ENCODE measurements around the gene PARD3B. TPM values are rescaled to one million over a fixed set of nuclear protein-coding genes. Genes with fewer than 3 reads are reported as not detected.

The PARD3B gene
- total RNA-seq, 1 experiment from 2014 or later = 3.9 TPM

- Histone ChIP-seq H3K9ac (ENCODE audit: low read length) (no peak overlapping the region), H3K27me3 (ENCODE audit: low read length) (no peaks in the 10 kb centered on the region), H3K9me3 (ENCODE audit: low read length) (no peaks in the 10 kb centered on the region), H3K4me1 (ENCODE audit: insufficient read depth, low read length) (no peaks in the 10 kb centered on the region), H3F3A (ENCODE audit: low read length, unreplicated experiment) (no peaks in the 10 kb centered on the region), H3K27ac (ENCODE audit: low read length) (no peak overlapping the region), H3K4me3 (ENCODE audit: low read length) (no peak overlapping the region), H3K9me2 (replicated peaks; ENCODE audit: low read length) (no peaks in the 10 kb centered on the region), H4K20me1 (ENCODE audit: low read length) (no peaks in the 10 kb centered on the region), H3K4me2 (ENCODE audit: low read length) (no peak overlapping the region), H3K79me2 (ENCODE audit: low read length) (no peaks in the 10 kb centered on the region), H3K36me3 (ENCODE audit: low read depth, low read length) (no peaks in the 10 kb centered on the region), H2AFZ (ENCODE audit: low read length) (no peak overlapping the region)
- no peak for ATAC-seq
- DNase-seq = no peak
- no TSS peak for BruUV-seq (replicated peaks)
- TF ChIP-seq EZH2 (IDR thresholded peaks at IDR 0.05; ENCODE audit: low read length, unreplicated experiment) (no peak), CTCF (conservative IDR thresholded peaks at IDR 0.05; ENCODE audit: low read depth, low read length) (no peak)
- intact Hi-C loops (cut with micrococcal nuclease) = no loop called here
- ChIA-PET POLR2A (ENCODE audit: unreplicated experiment) (no interaction called here), CTCF (no interaction called here)
Observed at GRCh38 chr2:205292665-205293295, 747.5 kb downstream of the PARD3B start.

- no peak overlapping the region for H3K27ac ChIP-seq (ENCODE audit: low read length)
- no peaks in the 10 kb centered on the region for H3K9me2 ChIP-seq (replicated peaks; ENCODE audit: low read length)
- no peaks in the 10 kb centered on the region for H3K79me2 ChIP-seq (ENCODE audit: low read length)
- TF ChIP-seq CTCF (conservative IDR thresholded peaks at IDR 0.05; ENCODE audit: low read depth, low read length) = no peak
- TF ChIP-seq EZH2 (IDR thresholded peaks at IDR 0.05; ENCODE audit: low read length, unreplicated experiment) = no peak
- TF ChIP-seq EZH2phosphoT487 (IDR thresholded peaks at IDR 0.05; ENCODE audit: borderline replicate concordance, low read length) = no peak
- no peaks in the 10 kb centered on the region for H3K36me3 ChIP-seq (ENCODE audit: low read depth, low read length)
- no peaks in the 10 kb centered on the region for H4K20me1 ChIP-seq (ENCODE audit: low read length)
- no peaks in the 10 kb centered on the region for H3F3A ChIP-seq (ENCODE audit: low read length, unreplicated experiment)
- no peak overlapping the region for H2AFZ ChIP-seq (ENCODE audit: low read length)
- H3K27me3 ChIP-seq (ENCODE audit: low read length) = no peaks in the 10 kb centered on the region
- no peak overlapping the region for H3K4me3 ChIP-seq (ENCODE audit: low read length)
- H3K9ac ChIP-seq (ENCODE audit: low read length) = no peak overlapping the region
- CTCF ChIA-PET = no interaction called here
- POLR2A ChIA-PET (ENCODE audit: unreplicated experiment) = no interaction called here
- no TSS peak for BruUV-seq (replicated peaks)
- ATAC-seq (no peak), DNase-seq (no peak)
- H3K4me1 ChIP-seq (ENCODE audit: insufficient read depth, low read length) = no peaks in the 10 kb centered on the region
- H3K9me3 ChIP-seq (ENCODE audit: low read length) = no peaks in the 10 kb centered on the region
- intact Hi-C loops (cut with micrococcal nuclease) = no loop called here
- H3K4me2 ChIP-seq (ENCODE audit: low read length) = no peak overlapping the region
Observed at GRCh38 chr2:205293559-205293958, 748.3 kb downstream of the PARD3B start.

- H3K4me2 ChIP-seq (ENCODE audit: low read length) = no peak overlapping the region
- H3K36me3 ChIP-seq (ENCODE audit: low read depth, low read length) = no peaks in the 10 kb centered on the region
- H3F3A ChIP-seq (ENCODE audit: low read length, unreplicated experiment) = no peaks in the 10 kb centered on the region
- BruUV-seq (replicated peaks) = no TSS peak
- no peaks in the 10 kb centered on the region for H3K9me3 ChIP-seq (ENCODE audit: low read length)
- POLR2A ChIA-PET (ENCODE audit: unreplicated experiment) = interaction anchor here (0.6 kb wide), 1 partner anchor 425 kb away, joined by 4 read pairs; no protein-coding TSS in a partner anchor
- no peak overlapping the region for H3K27ac ChIP-seq (ENCODE audit: low read length)
- intact Hi-C loops (cut with micrococcal nuclease) = no loop called here
- no peak overlapping the region for H3K9ac ChIP-seq (ENCODE audit: low read length)
- ATAC-seq = no peak
- no peaks in the 10 kb centered on the region for H3K79me2 ChIP-seq (ENCODE audit: low read length)
- no peak for DNase-seq
- H3K27me3 ChIP-seq (ENCODE audit: low read length) = no peaks in the 10 kb centered on the region
- H4K20me1 ChIP-seq (ENCODE audit: low read length) = no peaks in the 10 kb centered on the region
- H2AFZ ChIP-seq (ENCODE audit: low read length) = no peak overlapping the region
- no peaks in the 10 kb centered on the region for H3K9me2 ChIP-seq (replicated peaks; ENCODE audit: low read length)
- no peak overlapping the region for H3K4me3 ChIP-seq (ENCODE audit: low read length)
- H3K4me1 ChIP-seq (ENCODE audit: insufficient read depth, low read length) = no peaks in the 10 kb centered on the region
- TF ChIP-seq CTCF (conservative IDR thresholded peaks at IDR 0.05; ENCODE audit: low read depth, low read length) (no peak), EZH2phosphoT487 (IDR thresholded peaks at IDR 0.05; ENCODE audit: borderline replicate concordance, low read length) (no peak), EZH2 (IDR thresholded peaks at IDR 0.05; ENCODE audit: low read length, unreplicated experiment) (no peak)
- CTCF ChIA-PET = no interaction called here
Observed at GRCh38 chr2:205296959-205297358, 751.7 kb downstream of the PARD3B start.

Measured in PC-3 (cell line).